ENCODE measurements around the gene ZNF862. TPM values are rescaled to one million over a fixed set of nuclear protein-coding genes. Genes with fewer than 3 reads are reported as not detected.
A peak's percentile ranks its signal among the peaks of the same experiment; 100 is the strongest.
"Not testable (repeated sequence)": the region's sequence is repeated elsewhere in the genome, so short reads cannot be mapped to it uniquely, and the experiment has no call there.

The ZNF862 gene
- total RNA-seq, 2 donors from 2014 or later = 18.8 to 19.1 TPM

GRCh38 chr7:149884541-149884940 lies 46.4 kb downstream of the ZNF862 start:
- Mint-ChIP-seq H3K27me3 (no peaks in the 10 kb centered on the region), H3K4me3 (no peak overlapping the region), H3K9me3 (no peaks in the 10 kb centered on the region), H3K27ac (no peak overlapping the region), H3K4me1 (ENCODE audit: low read depth in 2 of 2) (peaks cover 7 to 10% of the 10 kb centered on the region in 2 donors), H3K36me3 (no peaks in the 10 kb centered on the region)
- ATAC-seq = no peak
- DNase-seq (ENCODE audit: low spot score) = peak; percentile 15

- peaks cover 7 to 10% of the 10 kb centered on the region in 2 donors for H3K4me1 Mint-ChIP-seq (ENCODE audit: low read depth in 2 of 2)
- H3K27me3 Mint-ChIP-seq = no peaks in the 10 kb centered on the region
- H3K4me3 Mint-ChIP-seq = no peak overlapping the region
- DNase-seq (ENCODE audit: low spot score) = peak; percentile 47
- H3K36me3 Mint-ChIP-seq = no peaks in the 10 kb centered on the region
- no peak overlapping the region for H3K27ac Mint-ChIP-seq
- no peaks in the 10 kb centered on the region for H3K9me3 Mint-ChIP-seq
- no peak for ATAC-seq
Measured at GRCh38 chr7:149885191-149886017, 47.2 kb downstream of the ZNF862 start.

- no peak for DNase-seq (ENCODE audit: low spot score)
- Mint-ChIP-seq H3K36me3 (no peaks in the 10 kb centered on the region), H3K4me3 (no peak overlapping the region), H3K27ac (no peak overlapping the region), H3K4me1 (ENCODE audit: low read depth in 2 of 2) (peaks cover 7 to 10% of the 10 kb centered on the region in 2 donors), H3K27me3 (no peaks in the 10 kb centered on the region), H3K9me3 (no peaks in the 10 kb centered on the region)
- ATAC-seq = no peak
Measured at GRCh38 chr7:149886018-149886415, 47.8 kb downstream of the ZNF862 start.

DNA sequence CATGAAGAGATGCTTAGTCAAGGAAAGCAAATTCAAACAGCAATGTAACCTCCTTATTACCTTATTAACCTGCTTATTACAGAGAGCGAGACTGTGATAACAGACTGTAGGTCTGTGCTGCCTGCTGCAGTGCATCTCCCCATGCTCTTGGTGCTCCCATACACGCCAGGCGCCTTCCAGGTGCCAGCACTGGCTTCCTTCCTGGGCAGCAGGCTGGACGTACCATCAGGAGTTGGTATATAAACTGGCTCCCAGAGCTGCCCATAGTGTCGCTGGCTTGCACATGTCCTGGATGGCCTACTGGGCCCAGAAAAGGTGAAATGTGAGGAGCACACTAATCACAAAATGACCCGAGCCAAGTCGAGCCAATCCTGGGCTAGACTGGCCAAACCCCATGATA lies 49.1 kb downstream of the ZNF862 start:
- H3K9me3 Mint-ChIP-seq = no peaks in the 10 kb centered on the region
- ATAC-seq (no peak), DNase-seq (ENCODE audit: low spot score) (no peak)

DNA sequence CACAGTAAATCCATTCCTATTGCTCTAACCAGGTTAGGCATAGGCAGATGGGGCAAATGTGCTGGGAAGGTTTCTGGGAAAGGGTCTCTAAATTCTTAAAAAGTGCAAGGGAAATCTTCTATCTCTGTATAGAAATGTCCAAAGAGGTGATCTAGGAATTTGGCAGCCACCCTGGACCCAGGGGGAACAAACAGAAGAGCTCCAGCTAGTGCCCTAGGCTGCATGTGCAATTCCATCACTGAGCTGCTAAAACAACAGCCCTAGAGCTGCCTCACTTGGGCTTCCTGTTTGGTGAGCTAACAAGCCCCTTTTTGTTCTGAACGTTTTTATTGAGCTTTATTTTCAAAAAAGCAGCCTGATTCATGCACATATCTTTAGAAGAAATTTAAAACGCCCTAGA lies 52.5 kb downstream of the ZNF862 start:
- H3K27ac Mint-ChIP-seq; ATAC-seq; H3K27me3 Mint-ChIP-seq; DNase-seq (ENCODE audit: low spot score); H3K9me3 Mint-ChIP-seq; H3K36me3 Mint-ChIP-seq; H3K4me3 Mint-ChIP-seq; H3K4me1 Mint-ChIP-seq (ENCODE audit: low read depth in 2 of 2): not testable (repeated sequence)

More for the DNA sequence above, 49.1 kb downstream of the ZNF862 start:
- Mint-ChIP-seq H3K27me3 (no peaks in the 10 kb centered on the region), H3K36me3 (no peaks in the 10 kb centered on the region), H3K4me3 (no peak overlapping the region), H3K4me1 (ENCODE audit: low read depth in 2 of 2) (peaks cover 7 to 9% of the 10 kb centered on the region in 2 donors), H3K27ac (no peak overlapping the region)

DNA sequence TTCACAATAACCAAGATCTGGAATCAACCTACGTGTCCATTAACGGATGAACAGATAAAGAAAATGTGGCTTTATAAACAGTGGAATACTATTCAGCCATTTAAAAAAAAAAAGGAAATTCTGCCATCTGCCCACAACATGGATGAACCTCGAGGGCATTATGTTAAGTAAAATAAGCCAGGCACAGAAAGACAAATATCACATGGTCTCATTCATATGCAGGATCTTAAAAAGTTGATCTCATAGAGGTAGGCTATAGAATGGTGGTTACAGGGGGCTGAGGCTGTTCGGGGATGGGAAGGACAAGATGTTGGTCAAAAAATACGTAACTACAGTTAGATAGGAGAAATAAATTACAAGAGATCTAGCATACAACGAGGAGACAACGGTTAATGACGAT lies 56.8 kb downstream of the ZNF862 start:
- not testable (repeated sequence) for H3K9me3 Mint-ChIP-seq; H3K4me1 Mint-ChIP-seq (ENCODE audit: low read depth in 2 of 2); ATAC-seq; H3K4me3 Mint-ChIP-seq; DNase-seq (ENCODE audit: low spot score); H3K27ac Mint-ChIP-seq; H3K27me3 Mint-ChIP-seq; H3K36me3 Mint-ChIP-seq

GRCh38 chr7:149907776-149908376 lies 69.7 kb downstream of the ZNF862 start:
- H3K4me1 Mint-ChIP-seq (ENCODE audit: low read depth in 2 of 2); H3K27ac Mint-ChIP-seq; H3K9me3 Mint-ChIP-seq: not testable (repeated sequence)

GRCh38 chr7:149910219-149910618 lies 72.0 kb downstream of the ZNF862 start:
- H3K27me3 Mint-ChIP-seq; H3K4me1 Mint-ChIP-seq (ENCODE audit: low read depth in 2 of 2); ATAC-seq; DNase-seq (ENCODE audit: low spot score); H3K4me3 Mint-ChIP-seq; H3K9me3 Mint-ChIP-seq; H3K36me3 Mint-ChIP-seq; H3K27ac Mint-ChIP-seq: not testable (repeated sequence)

More at GRCh38 chr7:149907776-149908376, 69.7 kb downstream of the ZNF862 start:
- H3K4me3 Mint-ChIP-seq; ATAC-seq; H3K27me3 Mint-ChIP-seq; H3K36me3 Mint-ChIP-seq; DNase-seq (ENCODE audit: low spot score): not testable (repeated sequence)

- DNase-seq (ENCODE audit: low spot score); H3K36me3 Mint-ChIP-seq; H3K4me3 Mint-ChIP-seq; H3K27me3 Mint-ChIP-seq; H3K27ac Mint-ChIP-seq; H3K4me1 Mint-ChIP-seq (ENCODE audit: low read depth in 2 of 2); H3K9me3 Mint-ChIP-seq; ATAC-seq: not testable (repeated sequence)
Measured at GRCh38 chr7:149912126-149912525, 74.0 kb downstream of the ZNF862 start.

Other genes starting within 250 kb of the ZNF862 start
- under 1 TPM; 0.10 to 0.28 TPM for gene ZNF467, start 64.8 kb upstream of the ZNF862 start, total RNA-seq
- gene ATP6V0E2, start 35.6 kb downstream of the ZNF862 start, total RNA-seq = 10 to 100 TPM; 32.6 to 64.3 TPM